ENCODE measurements around the gene SLC25A22.

SLC25A22 gene

DNA sequence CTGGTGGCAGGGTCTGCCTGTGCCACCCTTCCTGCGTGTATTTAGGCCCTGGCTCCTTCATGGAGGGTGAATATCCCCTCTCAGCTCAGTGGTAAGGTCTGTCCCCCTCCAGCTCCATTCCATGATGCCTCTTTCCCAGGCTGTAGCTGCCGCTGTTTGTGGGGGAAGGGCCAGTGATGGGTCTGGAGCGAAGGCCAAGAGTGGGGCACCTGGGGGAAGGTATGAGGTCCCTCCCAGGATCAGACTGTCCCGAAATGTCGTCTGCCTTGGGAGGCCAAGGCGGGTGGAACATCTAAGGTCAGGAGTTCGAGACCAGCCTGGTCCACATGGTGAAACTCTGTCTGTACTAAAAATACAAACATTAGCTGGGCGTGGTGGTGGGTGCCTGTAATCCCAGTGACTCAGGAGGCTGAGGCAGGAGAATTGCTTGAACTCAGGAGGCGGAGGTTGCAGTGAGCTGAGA lies 35.8 kb upstream of the SLC25A22 start:
- no peak for DNase-seq (ENCODE audit: low read depth)

DNA sequence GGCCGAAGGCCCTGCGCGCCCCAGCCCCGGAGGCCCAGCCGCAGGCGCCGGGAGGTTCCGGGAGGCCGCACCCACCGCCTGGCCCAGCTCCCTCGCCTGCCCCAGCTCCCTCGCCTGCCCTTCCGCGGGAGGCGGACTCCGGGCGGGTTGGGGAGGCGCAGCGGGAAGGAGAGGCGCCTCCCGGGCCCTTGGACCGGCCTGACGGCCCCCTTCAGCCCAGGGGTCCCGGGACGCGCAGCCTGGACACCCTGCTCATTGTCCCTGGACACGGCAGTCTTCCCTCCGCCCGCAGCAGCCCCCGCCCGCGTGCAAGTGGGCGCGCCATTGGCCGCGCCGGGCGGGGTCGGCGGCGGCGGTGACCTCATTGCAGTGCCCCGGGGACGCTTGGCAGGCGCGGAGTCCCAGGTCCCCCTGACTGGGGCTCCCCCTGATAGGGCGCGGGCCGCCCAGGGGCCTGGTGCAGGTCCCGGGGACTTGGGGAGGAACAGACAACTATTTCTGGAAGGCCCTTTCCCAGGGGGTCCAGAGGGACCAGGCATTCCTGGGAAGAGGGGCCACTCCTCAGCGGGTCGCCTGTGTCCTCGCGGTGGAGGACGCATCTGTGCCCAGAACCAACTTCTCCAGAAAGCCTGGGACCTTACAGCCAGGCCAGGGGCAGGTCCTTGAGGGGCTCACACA lies 35.2 kb upstream of the SLC25A22 start:
- DNase-seq (ENCODE audit: low read depth): no peak

DNA sequence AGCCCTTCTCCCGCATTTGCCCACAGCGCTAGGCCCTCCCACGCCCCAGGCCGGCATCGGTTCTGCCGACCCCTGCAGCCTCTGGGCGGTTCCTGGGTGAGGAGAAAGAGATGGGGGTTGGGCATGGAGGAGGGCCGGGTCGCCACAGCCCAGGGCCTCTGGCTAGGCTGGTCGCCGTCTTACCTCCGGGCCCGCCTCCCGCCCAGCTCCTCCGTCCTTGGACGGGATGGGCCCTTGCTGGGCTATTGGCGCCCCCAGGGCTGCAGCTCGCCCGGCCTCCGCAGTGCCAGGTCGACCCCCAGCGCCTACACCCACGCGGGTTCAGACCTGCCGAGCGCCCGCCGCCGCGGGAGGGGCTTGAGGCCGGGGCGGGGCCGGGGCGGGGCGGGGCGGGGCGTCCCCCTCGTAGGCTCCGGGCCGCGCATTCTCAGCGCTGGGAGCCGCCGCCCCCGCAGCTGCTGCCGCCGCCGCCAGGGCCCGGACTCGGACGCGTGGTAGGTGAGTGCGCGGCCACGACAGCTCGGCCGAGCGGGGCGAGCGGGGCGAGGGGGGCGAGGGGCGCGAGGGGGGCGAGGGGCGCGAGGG lies 34.5 kb upstream of the SLC25A22 start, which contains the start of gene CD151:
Gene CD151 (plus strand): TSS at position 424 of the 585 bp plus-strand sequence. CDS start 3,118 bp downstream, outside the sequence.
- no peak for DNase-seq (ENCODE audit: low read depth)

- no peak for DNase-seq (ENCODE audit: low read depth)
Observed at GRCh38 chr11:831961-832528, 34.0 kb upstream of the SLC25A22 start.

DNA sequence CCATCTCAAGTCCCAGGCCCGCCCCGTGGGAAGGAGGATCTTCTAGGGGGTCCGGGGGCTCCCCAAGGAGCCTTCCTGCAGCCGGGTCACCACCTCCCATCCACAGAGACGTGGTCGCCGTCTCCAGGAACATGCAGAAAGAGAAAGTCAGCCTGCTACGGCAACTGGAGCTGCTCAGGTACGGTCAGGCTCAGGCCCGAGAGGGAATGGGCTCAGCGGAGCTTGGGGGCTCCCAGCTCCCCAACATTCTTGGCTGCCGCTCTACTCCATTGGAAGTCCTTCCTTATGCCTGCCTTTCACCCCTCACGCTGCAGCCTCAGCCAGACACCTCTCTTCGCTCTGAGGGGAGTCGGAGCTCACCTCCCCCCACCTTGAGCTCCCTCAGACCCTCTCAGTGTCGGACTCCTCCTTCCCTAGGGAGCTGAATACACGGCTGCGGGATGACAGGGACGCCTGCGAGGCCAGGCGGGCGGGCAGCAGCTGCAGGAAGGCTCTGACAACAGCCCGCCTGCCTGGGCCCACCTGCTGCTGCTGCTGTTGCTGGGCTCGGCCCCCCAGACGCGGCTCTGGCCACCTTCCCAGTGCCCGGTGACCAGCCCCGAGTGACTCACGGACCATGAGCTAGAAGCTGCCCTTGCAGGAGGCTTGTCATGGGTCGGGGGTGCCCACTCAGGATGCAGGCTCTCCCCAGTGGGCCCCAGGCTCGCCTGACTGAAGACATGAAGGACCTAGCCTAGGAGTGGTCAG lies 33.2 kb upstream of the SLC25A22 start:
- DNase-seq (ENCODE audit: low read depth): no peak

GRCh38 chr11:830295-831117 lies 32.4 kb upstream of the SLC25A22 start:
- no peak for DNase-seq (ENCODE audit: low read depth)

DNA sequence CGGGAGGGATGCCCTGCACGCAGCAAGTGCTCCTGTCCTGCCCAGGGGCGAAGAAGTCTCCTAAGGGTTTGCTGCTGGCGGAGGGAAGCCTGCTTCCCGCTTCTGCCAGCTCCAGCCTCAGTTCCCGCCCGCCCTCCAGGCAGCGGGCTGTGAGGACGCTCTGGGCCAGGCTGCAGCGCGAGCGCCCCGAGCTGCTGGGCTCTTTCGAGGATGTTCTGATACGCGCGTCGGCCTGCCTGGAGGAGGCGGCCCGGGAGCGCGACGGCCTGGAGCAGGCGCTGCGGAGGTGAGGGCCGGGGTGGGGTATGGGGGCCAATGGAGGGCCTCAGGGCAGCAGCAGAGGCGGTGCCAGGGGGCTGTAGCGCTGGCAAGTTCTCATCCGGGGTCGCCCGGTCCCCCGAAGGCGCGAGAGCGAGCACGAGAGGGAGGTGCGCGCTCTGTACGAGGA lies 31.8 kb upstream of the SLC25A22 start:
- DNase-seq (ENCODE audit: low read depth): no peak

GRCh38 chr11:829176-829846 lies 31.2 kb upstream of the SLC25A22 start:
- no peak for DNase-seq (ENCODE audit: low read depth)

GRCh38 chr11:828506-829175 lies 30.6 kb upstream of the SLC25A22 start:
- DNase-seq (ENCODE audit: low read depth): no peak

- DNase-seq (ENCODE audit: low read depth): no peak
Observed at GRCh38 chr11:827897-828192, 29.8 kb upstream of the SLC25A22 start, which contains the start of gene CRACR2B. Gene CRACR2B (plus strand): TSS chr11:827919. CDS start chr11:828608, 689 bp downstream.

GRCh38 chr11:827146-827896 lies 29.2 kb upstream of the SLC25A22 start:
- no peak for DNase-seq (ENCODE audit: low read depth)

DNA sequence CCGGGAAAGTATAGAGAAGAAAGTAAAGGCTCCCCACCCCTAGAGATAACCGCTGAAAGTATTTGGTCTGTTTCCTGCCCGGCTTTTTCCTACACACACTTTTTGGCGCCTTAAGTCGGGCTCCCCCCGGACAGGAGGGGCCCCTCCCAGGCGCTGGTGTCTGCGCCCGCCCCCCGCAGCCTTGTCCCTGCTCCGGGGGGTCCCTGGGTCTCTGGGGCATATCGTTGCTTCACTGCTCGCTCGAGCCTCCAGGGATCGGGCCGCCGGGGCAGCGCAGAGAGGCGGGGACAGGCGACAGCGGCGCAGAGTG lies 28.7 kb upstream of the SLC25A22 start:
- no peak for DNase-seq (ENCODE audit: low read depth)

GRCh38 chr11:826227-826621 lies 28.1 kb upstream of the SLC25A22 start:
- no peak for DNase-seq (ENCODE audit: low read depth)

DNA sequence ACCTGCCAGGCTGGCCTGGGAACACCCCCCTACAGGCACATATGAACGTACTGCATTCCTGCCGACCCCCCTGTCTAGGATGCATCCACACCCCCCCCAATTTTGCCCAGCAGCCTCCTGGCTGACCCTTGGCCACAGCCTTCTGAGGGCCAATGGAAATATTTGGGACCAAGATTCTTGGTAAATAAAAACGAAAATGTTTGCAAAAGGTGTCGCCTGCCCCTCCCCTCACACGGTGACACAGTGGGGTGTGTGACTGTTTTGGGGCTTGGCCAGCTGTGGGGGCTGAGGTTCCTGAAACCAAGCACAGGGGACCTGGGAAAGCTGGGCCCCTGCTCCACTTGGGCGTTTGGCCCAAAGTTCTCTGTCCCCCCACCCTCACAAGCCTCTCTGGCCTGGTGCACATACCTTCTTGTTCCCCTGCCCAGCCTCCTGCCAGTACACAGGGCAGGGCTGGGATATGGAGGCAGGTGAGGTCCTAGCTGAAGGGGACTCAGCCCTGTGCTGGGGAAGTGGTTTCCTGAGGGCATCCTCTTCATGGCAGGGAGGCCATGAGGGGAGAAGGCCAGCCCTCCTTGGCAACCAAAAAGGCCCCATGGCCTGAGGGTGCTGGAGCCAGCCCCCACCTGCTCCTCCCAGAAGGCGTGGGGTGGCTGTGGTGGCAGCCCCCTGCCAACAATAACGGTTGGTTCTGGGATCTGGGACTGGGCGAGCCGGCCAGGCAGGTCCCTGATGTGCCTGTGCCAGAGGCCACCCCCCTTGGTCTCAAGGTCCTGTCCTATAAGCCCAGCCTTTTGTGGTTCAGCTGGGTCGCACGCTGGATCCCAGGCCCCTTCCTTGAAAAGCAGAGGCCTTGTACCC lies 27.5 kb upstream of the SLC25A22 start:
- DNase-seq (ENCODE audit: low read depth): no peak

DNA sequence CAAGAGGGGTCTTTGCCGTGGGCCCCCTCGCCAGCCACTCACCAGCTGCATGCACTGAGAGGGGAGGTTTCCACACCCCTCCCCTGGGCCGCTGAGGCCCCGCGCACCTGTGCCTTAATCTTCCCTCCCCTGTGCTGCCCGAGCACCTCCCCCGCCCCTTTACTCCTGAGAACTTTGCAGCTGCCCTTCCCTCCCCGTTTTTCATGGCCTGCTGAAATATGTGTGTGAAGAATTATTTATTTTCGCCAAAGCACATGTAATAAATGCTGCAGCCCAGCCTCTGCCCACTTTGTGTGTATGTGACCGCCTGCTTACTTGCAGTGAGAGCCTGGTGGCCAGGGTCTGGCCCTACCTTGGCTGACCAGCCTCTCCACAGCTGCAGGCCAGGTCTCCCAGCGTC lies 26.9 kb upstream of the SLC25A22 start:
- no peak for DNase-seq (ENCODE audit: low read depth)

- no peak for DNase-seq (ENCODE audit: low read depth)
Observed at GRCh38 chr11:824292-824880, 26.3 kb upstream of the SLC25A22 start.

DNA sequence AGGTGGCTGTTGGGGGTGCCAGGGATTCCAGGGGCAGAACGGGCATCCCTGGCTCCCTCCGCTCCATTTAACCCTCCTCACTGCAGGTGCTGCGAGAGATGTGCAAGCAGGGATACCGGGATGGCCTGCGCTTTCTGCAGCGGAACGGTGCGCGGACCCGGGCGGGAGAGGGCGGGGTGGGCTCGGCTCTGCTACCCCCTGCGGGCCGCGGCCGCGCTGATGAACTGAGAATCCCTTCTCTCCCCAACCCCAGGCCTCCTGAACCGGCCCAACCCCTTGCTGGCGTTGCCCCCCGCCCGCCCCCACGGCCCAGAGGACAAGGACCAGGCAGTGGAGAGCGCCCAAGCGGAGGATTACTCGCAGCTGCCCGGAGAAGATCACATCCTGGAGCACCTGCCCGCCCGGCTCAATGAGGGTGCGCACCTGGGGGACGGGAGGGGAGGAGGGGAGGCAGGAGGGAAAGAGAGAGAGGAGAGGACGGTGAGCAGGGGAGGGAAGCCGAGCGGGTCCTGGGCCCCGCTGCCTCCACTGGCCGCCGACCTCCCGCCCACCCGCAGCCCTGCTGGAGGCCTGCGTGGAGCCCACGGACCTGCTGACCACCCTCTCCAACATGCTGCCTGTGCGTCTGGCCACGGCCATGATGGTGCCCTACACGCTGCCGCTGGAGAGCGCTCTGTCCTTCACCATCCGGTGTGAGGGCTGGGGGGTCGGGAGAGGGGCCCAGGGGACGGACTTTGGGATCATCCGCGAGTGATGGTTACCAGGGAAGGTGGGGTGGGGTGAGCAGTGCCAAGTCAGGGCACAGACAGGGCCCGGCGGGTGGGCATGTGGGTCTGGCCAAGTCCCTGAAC lies 25.6 kb upstream of the SLC25A22 start:
- DNase-seq (ENCODE audit: low read depth): no peak

Measured in stimulated activated CD8-positive, alpha-beta memory T cell treated with anti-CD3 and anti-CD28 coated beads, Interleukin-7, amount 100 ng/mL, for 24 hours (primary cell).